ENCODE data around the gene KLHL40.

KLHL40 gene

DNA sequence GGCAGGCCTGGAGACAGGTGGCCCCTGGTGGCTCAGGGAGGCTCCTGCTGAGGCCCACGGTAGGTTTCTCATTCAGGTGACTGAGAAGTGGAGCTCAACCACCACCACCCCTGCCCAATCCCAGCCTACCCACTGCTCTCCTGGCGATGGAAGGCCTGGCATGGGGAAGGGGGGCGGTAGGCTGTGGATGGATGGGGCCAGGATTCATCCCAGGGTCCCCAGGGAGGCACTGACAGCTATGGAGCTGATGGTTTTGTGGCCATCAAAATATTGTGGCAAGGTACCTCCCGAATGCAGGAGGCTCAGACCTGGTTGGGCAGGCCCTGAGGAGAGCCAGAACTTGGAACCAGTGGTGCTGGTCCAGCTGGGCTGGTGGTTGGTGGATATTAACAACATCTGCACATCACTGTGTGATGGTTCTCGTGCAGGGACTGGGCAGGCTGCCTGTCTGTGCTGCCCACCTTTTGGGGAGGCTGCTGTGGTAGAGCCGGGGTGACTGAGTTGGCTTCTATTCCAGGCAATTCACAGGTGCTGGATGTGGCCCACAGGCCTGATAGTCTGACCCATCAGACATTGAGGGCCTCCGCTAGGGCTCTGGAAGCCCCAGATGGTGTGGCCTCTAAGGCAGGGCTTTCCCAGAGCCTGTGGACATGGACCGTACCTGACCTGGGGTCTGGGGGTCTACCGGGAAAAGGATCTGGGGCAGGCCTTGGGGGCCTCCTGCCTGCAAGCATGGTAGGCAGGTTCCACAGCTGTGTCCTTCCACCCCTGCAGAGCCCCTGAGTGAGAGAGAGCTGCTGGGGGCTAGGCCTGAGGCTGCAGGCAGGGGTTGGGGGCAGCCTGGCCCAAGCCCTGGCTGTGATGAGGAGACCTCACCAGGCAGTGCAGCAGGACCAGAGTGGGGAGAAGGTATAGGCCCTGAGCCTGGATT is 28.4 kb upstream of the KLHL40 start:
- in situ Hi-C loops (cut with HindIII; ENCODE audit: low sequenced_read_pairs) = no loop called here

DNA sequence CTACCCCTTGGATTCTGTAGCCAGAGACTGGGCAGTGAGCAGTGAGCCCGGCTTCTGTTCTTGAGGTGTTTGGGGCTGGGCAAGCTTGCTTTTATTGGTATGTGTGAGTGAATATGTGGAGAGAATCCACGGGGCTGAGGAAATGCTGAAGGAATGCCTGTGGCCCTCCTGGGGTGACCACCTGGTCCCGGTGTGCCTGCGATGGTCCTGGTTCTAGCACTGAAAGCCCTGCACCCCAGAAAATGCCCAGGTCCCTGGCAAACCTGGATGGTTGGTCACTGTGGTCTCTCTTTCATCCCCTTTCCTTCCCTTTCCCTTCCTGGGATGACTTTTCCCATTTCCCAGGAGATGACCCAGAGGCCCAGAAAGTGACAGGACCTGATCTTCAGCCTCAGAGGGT is 27.7 kb upstream of the KLHL40 start:
- in situ Hi-C loops (cut with HindIII; ENCODE audit: low sequenced_read_pairs) = no loop called here

DNA sequence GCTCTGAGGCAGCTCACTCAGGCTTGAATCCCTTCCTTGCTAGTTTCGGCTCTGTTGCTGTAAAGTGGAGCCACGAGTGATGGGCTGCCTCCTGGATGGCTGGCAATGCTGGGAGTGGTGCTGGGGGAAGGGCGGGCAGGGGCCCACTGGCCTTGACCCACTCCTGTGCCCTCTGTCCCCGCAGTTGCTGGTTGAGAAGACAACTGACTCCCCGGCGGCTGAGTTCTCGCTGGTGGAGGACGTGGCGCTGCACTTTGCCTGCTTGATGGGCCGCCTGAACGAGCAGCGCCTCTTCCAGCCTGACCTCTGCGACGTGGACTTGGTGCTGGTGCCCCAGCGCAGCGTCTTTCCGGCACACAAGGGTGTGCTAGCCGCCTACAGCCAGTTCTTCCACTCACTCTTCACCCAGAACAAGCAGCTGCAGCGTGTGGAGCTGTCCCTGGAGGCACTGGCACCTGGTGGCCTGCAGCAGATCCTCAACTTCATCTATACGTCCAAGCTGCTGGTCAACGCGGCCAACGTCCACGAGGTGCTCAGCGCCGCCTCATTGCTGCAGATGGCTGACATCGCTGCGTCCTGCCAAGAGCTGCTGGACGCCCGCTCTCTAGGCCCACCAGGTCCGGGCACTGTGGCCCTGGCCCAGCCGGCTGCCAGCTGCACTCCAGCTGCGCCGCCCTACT is 27.1 kb upstream of the KLHL40 start:
- in situ Hi-C loops (cut with HindIII; ENCODE audit: low sequenced_read_pairs) = no loop called here

DNA sequence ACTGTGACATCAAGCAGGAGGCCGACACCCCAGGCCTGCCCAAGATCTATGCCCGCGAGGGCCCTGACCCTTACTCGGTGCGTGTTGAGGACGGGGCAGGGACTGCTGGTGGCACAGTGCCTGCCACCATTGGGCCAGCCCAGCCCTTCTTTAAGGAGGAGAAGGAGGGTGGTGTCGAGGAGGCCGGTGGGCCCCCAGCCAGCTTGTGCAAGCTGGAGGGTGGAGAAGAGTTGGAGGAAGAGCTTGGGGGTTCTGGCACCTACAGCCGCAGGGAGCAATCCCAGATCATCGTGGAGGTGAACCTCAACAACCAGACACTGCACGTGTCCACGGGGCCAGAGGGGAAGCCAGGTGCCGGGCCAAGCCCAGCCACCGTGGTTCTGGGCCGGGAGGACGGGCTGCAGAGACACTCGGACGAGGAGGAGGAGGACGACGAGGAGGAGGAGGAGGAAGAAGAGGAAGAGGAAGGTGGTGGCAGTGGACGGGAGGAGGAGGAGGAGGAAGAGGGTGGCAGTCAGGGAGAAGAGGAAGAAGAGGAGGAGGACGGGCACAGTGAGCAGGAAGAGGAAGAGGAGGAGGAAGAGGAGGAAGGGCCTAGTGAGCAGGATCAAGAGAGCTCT is 26.5 kb upstream of the KLHL40 start:
- in situ Hi-C loops (cut with HindIII; ENCODE audit: low sequenced_read_pairs) = no loop called here

DNA sequence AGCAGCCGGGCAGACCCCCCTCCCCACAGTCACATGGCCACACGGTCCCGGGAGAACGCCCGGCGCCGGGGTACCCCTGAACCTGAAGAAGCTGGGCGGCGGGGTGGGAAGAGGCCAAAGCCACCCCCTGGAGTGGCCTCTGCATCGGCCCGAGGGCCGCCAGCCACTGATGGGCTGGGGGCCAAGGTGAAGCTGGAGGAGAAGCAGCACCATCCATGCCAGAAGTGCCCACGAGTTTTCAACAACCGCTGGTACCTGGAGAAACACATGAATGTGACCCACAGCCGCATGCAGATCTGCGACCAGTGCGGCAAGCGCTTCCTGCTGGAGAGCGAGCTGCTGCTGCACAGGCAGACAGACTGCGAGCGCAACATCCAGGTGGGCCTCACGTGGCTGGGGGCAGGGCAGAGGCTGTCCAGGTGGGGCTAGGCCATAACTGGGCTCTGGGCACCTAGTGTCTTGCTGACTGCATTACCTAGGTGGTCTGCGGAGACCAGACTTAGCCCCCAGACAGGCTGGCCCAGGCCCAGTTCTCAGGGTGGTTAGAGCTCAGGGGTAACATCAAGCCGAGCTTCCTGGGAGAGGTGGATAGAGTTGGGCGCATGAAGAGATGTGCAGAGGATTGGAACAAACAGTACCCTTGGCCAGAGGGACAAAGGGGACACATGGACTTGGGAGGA is 25.7 kb upstream of the KLHL40 start:
- in situ Hi-C loops (cut with HindIII; ENCODE audit: low sequenced_read_pairs) = loop anchor here (5.0 kb wide), 1 partner anchor 98 kb away; no protein-coding TSS in a partner anchor

DNA sequence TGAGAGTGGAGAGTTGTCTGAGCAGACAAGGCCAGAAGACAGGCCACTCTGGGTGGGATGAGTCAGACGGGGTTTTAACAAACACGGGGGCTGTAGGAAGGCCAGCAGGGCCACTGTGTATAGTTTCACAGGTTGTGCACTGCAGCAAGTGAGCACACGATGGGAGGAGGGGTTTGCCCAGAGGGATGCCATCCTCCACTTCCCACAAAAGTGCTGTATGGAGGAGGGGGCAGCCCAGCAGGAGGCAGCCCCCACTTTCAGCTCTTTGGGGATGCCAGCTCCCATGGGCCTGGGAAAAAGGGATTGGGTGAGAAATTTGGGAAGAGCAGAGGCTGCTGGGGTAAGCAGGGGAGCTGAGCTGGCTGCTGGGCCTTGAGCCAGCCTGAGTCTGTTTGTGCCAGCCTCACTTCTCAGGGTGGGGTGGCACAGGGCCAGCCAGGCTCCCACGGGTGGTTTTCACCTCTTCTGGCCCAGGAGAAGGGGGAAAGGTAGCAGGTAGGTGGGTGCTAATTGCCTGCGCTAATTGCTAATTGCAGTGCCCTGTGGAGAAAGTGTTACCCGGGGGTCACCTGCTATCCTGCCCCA is 25.1 kb upstream of the KLHL40 start:
- in situ Hi-C loops (cut with HindIII; ENCODE audit: low sequenced_read_pairs) = loop anchor here (5.0 kb wide), 1 partner anchor 97 kb away; no protein-coding TSS in a partner anchor

DNA sequence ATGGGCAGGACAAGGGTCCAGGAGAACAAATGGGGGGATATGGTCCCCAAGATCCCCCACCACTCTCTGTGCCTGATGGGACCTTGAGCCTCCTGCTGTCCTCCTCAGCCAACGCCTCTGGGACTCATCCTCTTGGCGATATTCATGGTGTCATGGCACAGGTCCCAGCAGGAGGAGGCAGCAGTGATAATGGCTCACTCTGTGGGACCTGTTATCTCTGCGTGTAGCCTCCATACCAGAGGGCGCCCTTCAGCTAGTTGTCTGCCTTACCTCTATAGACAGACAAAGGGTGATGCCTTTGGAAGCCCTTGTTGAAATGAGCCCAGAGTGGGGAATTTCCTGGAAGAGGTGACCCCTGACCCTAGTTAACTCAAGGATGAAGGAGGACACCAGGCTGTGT is 24.4 kb upstream of the KLHL40 start:
- in situ Hi-C loops (cut with HindIII; ENCODE audit: low sequenced_read_pairs) = loop anchor here (5.0 kb wide), 1 partner anchor 96 kb away; no protein-coding TSS in a partner anchor

DNA sequence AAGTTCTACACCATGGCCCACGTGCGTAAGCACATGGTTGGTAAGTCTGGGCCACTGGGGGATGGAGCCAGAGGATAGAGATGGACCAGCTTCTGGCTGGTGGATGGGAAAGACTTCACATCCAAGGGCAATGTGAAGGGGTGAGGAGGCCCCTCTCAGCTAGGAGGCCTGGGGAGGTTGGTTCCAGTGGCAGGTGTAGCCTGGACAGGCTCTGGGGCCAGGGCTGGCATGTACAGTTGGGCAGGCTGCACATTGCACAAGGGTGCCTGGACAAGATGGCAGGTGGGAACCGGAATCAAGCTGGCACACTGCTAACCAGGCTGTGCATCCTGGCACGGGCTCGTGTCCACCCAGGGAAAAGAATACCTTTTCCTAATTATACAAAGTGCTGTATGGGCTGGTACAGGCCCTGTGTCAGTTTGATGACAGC is 23.7 kb upstream of the KLHL40 start:
- in situ Hi-C loops (cut with HindIII; ENCODE audit: low sequenced_read_pairs) = loop anchor here (5.0 kb wide), 1 partner anchor 96 kb away; no protein-coding TSS in a partner anchor

DNA sequence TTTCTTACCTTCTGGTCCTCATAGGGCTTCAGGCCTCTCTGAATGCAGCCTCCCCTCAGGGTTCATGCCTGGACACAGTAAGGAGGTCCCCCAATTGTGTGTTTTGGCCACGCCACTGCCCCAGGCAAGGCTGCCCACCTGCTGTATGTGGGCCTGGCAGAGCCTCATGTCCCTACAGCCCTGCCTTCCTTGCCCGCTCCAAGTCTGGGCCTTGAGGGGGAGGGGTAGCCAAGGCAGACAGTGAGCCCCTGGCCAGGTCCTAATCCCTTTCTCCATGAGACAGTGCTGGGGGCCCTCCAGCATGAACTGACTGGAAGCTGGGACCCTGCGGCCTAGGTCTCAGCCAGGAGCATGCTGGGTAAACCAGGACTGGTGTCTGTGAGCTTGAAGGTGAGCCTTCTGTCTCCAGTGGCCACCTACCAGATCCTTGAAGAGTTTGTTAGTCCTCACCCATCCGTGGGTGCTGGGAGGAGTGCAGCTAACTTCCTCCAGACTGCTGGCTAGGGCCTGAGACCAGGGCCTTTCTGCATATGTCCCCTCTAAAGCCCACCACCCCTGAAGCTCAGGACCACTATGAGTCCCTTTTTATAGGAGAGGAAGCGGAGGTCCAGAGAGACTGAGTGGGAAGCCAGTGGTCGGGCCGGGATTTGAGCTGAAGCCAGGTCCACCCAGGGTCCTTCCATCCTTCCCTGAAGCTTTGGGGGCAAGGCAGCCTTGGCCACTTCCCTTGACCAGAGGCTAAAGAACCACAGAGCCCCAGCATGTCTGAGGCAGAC is 23.1 kb upstream of the KLHL40 start:
- in situ Hi-C loops (cut with HindIII; ENCODE audit: low sequenced_read_pairs) = loop anchor here (5.0 kb wide), 1 partner anchor 95 kb away; no protein-coding TSS in a partner anchor

DNA sequence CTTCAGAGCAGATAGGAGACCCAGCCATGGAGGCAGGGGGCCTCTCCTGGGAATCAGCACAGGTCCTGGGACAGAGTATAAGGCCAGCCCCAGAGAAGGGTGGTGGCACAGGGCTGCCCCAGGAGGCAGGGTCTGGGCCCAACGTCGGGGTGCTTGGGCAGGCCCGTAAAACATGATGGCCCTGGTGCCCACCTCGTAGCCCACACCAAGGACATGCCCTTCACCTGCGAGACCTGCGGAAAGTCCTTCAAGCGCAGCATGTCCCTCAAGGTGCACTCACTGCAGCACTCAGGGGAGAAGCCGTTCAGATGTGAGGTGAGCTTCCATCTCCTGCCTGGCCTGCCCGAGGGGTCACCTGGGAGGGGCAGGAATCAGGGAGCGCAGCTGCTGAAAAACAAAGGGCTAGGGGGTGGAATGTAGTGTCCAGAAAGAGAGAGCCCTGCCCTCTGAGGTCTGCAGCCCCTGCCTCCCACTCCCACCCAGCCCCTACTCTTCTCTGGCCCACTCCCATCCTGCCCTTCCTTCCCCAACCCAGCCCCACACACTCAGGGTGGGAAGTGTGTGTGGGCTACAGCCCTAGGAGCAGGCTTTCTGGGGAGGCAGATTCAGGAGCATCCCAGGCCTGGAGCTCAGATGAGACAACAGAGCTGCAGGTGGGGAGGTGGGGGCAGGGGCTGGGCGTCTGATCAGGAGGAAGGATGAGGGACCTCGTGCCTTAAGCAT is 22.4 kb upstream of the KLHL40 start:
- in situ Hi-C loops (cut with HindIII; ENCODE audit: low sequenced_read_pairs) = loop anchor here (5.0 kb wide), 1 partner anchor 94 kb away; no protein-coding TSS in a partner anchor

DNA sequence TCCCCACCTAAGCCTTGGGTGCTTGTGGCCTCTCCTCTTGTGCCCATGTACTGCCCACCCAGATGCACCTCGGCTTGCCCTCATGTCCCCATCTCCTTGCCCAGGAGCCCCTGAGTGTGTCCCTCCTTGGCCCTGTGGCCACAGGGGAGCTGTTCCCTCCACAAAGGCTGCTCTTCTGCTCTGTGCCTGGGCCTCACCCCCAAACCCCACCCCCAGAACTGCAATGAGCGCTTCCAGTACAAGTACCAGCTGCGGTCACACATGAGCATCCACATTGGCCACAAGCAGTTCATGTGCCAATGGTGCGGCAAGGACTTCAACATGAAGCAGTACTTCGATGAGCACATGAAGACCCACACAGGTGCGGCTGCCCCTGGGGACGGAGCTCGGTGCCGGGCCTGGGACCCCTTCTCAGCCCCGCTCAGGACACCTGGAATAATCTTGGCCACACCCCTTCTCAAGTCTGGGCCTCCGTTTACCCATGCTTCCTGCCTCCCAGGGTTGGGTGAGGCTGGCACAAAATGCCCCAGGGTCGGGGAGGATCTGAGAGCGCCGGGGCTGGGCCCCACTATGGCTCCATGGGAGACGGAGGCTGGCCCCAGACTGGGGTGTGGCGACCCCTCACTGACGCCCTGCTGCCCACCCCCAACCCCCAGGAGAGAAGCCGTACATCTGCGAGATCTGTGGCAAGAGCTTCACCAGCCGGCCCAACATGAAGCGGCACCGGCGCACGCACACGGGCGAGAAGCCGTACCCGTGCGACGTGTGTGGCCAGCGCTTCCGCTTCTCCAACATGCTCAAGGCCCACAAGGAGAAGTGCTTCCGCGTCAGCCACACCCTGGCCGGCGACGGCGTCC is 21.5 kb upstream of the KLHL40 start:
- in situ Hi-C loops (cut with HindIII; ENCODE audit: low sequenced_read_pairs) = loop anchor here (5.0 kb wide), 1 partner anchor 93 kb away; no protein-coding TSS in a partner anchor

DNA sequence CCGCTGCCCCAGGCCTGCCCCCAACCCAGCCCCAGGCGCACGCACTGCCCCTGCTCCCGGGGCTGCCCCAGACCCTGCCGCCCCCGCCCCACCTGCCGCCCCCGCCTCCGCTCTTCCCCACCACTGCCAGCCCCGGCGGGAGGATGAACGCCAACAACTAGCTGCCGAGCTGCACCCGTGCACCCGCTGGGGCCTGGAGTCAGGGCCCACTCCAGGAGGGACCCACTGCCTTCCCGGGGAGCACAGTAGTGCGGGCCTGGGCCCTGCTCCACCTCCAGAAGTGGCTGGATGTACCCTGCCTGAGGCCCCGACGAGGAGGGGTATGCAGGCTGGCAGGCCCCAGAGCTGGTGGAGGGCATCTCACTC is 20.9 kb upstream of the KLHL40 start:
- in situ Hi-C loops (cut with HindIII; ENCODE audit: low sequenced_read_pairs) = loop anchor here (5.0 kb wide), 1 partner anchor 93 kb away; no protein-coding TSS in a partner anchor

DNA sequence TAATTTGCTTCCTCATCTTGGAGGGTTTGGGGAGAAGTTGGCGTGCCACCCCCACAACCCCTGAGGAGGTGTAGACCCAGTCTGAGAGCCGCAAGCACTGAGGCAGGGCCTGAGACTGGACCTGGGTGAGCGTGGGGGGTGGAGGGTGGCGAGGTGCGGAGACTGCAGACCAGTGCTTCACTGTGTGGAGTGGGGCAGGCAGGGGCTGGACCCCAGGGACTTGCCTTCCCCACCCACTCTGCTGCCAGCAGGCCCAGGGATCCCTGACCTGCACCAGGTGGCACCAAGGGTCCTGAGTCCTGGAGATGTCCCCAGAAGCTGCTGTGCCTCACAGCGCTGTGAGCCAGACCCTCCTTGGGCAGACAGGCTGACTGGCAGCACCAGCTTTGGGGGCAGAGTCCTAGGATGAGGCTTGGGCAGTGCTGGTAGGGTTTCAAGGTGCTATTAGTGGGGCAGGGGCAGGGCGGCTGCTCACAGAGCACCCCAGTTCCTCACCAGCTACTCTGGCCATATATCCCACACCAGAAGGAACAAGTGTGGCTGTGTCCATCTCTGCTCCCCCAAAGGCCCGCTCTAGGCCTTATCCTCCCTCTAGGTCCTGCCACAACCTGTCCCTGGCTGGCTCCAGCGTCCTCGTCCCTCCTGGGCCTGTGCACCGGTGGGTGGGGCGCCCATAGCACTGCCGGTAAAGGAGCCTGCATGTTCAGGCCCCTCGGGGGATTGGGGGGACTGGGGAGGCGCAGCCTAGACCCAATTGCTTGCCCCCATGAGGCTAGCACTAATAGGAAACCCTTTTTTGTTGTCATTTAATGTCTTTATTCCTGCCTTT is 20.1 kb upstream of the KLHL40 start:
- in situ Hi-C loops (cut with HindIII; ENCODE audit: low sequenced_read_pairs) = no loop called here

DNA sequence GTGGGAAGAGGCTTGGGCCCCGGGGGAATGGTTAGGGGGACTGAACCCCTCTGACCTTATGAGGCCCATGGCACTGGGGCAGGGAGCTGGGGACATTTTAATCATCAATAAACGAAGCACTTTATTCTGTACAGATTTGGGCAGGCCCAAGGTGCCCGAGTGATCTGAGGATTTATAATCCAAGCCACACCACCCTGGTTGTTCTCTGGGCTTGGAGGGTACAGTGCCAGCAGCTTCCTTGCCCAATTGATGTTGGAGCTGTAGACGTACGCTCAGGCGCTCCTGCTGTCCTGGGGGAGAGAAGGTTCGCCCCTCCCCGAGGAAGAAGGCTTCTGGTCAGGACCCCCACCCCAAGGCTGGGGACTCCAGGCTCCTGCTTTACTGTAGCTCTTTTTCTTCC is 19.3 kb upstream of the KLHL40 start:
- in situ Hi-C loops (cut with HindIII; ENCODE audit: low sequenced_read_pairs) = no loop called here

DNA sequence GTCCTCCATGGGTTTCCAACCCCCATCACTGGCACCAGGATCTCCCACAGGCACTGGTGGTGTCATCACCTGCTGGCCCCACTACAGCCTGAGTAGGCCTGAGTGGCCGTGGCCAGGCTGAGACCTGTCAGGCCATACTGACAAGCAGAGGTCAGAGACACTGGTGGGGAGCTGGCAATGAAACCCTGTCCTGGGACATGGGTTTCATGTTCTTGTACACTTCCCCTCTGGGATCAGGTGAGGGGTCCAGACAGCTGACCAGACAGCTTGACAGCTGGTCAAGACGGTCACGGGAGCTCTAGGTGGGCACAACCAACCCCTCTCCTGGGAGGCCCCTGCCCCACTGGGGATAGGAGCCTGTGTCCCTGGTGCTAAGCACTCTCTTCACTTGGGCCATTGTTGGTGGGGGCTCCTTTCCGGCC is 18.7 kb upstream of the KLHL40 start:
- in situ Hi-C loops (cut with HindIII; ENCODE audit: low sequenced_read_pairs) = no loop called here

DNA sequence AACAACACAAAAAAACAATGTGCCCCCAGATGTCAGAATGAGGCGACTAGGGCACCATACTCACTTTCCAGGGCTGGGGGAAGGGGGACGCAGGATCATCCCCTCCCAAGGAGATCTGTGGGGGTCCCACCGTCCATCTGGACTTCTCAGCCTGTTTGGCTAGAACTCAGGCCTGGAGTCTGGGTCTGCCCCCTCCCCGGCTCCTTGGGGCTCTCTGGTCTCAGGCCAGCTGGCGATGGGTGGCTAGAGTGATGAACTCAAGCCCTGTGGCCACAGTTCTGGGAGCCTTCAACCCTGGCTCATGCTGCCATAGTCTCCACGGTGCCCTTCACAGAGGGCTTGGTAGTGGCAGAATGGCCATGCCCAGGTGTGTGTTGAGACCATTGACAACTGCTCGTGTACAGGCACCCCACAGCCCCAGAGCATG is 18.2 kb upstream of the KLHL40 start:
- in situ Hi-C loops (cut with HindIII; ENCODE audit: low sequenced_read_pairs) = no loop called here

Data from DLD1 (cell line).